ENCODE results near the gene LDHD. TPM values are rescaled to one million over a fixed set of nuclear protein-coding genes. Genes with fewer than 3 reads are reported as not detected.

Gene LDHD
- total and polyA plus RNA-seq, 9 of the 15 experiments (the other 6 are each of a cell fraction or from before 2014, with no cell fraction given): 0.19 to 0.86 (median 0.54) TPM; not detected in 3

DNA sequence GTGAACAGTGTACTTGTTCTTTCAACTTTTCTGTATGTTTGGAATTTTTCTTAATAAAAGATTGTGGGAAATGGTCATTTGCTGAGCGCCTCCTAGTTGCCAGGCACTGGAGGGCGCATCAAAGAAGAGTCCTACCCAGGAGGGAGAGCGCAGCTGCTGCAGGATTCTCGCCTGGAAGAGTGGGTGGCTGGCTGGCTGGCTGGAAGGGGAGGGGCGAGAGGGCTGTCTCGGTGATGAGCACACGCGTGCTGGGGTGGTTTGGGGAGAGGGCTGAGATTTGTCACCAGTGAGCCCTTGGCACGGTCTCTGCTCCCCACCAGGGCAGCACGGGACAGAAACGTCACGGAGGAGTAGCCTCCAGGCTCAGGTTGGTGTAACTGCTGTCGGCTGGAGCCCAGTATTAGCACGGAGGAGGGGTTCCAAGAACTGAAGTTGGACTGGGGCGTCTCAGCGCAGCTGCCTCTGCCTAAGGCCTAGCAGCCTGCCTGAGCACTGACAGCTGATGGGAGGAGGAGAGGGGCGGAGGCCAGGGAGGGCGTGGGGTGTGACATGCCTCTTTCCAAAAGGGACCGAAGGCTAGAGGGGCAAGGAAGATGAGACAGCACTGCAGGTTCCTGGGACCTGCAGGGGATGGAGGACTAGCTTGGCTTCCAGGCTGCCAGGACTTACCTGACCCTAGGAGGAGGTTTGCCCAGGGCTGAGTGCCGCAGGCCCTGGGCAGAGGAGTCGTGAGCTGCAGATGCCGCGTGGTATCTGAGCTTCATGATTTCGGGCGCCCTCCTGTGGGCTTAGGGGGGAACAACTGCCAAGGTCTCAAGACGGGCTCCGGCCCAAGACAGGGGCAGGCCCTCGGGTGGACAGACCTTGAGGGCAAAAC, 5.7 kb downstream of the LDHD start:
- peak overlapping the region; percentile 13; the same call in 2 of the 3 replicates for H3K27ac ChIP-seq (ENCODE audit: extremely low read depth, low read depth, low read length)
- H3K4me2 ChIP-seq (ENCODE audit: insufficient read depth, low read length): peak overlapping the region; percentile 83
- no TSS peak for BruUV-seq (replicated peaks)
- H3K79me2 ChIP-seq (ENCODE audit: control insufficient read depth, insufficient read depth, low read length): no peaks in the 10 kb centered on the region
- POLR2A ChIA-PET: interaction anchor here (0.5 to 2.1 kb wide), 21 partner anchors 9 to 256 kb away, joined by 3 to 13 read pairs (median 4); partner anchors contain the start of gene ZNRF1
- peaks cover 3% of the 10 kb centered on the region for H3K9me1 ChIP-seq (ENCODE audit: control insufficient read depth, insufficient read depth, low read length)
- no peaks in the 10 kb centered on the region for H3K9me3 ChIP-seq (replicated peaks; ENCODE audit: control insufficient read depth, insufficient read depth, low read depth, low read length)
- FAIRE-seq (peak; percentile 96), DNase-seq (ENCODE audit: extremely low read depth in 1 of 4, low spot score in 3 of 4) (peak; percentile 87 to 93 (median 88)), ATAC-seq (peak; percentile 92)
- no peak overlapping the region for H3K4me3 ChIP-seq
- peak overlapping the region; percentile 75 for H2AFZ ChIP-seq (ENCODE audit: low read depth, low read length)
- H3K9ac ChIP-seq (ENCODE audit: insufficient read depth in 1 of 2, low read depth in 2 of 2, low read length in 2 of 2): peak overlapping the region; percentile 19 to 87; a peak in 3 of 4 replicates
- no peaks in the 10 kb centered on the region for H4K20me1 ChIP-seq (replicated peaks; ENCODE audit: control insufficient read depth, insufficient read depth, low read length)
- 10% methylated on average over 27 of the region's 28 CpGs for WGBS (ENCODE audit: insufficient coverage, low coverage, missing lambda C conversion rate)
- in situ Hi-C loops (cut with MboI): no loop called here
- intact Hi-C loops (cut with micrococcal nuclease): loop anchor here (1.0 to 5.0 kb wide), 3 partner anchors 46 to 113 kb away; no protein-coding TSS in a partner anchor
- H3K4me1 ChIP-seq (replicated peaks in 1 of 2; ENCODE audit: control insufficient read depth in 2 of 2, insufficient read depth in 2 of 2, low read length in 2 of 2): peaks cover 11 to 72% of the 10 kb centered on the region in 2 experiments; a peak in 4 of 5 replicates
- CTCF ChIA-PET (ENCODE audit: low intra/inter-chr PET ratio): interaction anchor here (0.6 to 2.7 kb wide), 4 partner anchors 24 to 131 kb away, joined by 3 to 42 read pairs (median 4); partner anchors contain the start of gene ZNRF1
- peaks cover 13% of the 10 kb centered on the region; the same call in 2 of the 3 replicates for H3K36me3 ChIP-seq (ENCODE audit: control insufficient read depth, insufficient read depth, low read length)
- H3K27me3 ChIP-seq (ENCODE audit: control insufficient read depth in 2 of 2, insufficient read depth in 2 of 2, low read length in 2 of 2): no peaks in the 10 kb centered on the region
- peak; percentile 36; the same call in 1 of the 2 replicates for TF ChIP-seq FOSL1 (tag; conservative IDR thresholded peaks at IDR 0.05)
- no peak for TF ChIP-seq PHTF2 (CRISPR knock-in tag; IDR thresholded peaks at IDR 0.05)
- TF ChIP-seq, protein P1, sequence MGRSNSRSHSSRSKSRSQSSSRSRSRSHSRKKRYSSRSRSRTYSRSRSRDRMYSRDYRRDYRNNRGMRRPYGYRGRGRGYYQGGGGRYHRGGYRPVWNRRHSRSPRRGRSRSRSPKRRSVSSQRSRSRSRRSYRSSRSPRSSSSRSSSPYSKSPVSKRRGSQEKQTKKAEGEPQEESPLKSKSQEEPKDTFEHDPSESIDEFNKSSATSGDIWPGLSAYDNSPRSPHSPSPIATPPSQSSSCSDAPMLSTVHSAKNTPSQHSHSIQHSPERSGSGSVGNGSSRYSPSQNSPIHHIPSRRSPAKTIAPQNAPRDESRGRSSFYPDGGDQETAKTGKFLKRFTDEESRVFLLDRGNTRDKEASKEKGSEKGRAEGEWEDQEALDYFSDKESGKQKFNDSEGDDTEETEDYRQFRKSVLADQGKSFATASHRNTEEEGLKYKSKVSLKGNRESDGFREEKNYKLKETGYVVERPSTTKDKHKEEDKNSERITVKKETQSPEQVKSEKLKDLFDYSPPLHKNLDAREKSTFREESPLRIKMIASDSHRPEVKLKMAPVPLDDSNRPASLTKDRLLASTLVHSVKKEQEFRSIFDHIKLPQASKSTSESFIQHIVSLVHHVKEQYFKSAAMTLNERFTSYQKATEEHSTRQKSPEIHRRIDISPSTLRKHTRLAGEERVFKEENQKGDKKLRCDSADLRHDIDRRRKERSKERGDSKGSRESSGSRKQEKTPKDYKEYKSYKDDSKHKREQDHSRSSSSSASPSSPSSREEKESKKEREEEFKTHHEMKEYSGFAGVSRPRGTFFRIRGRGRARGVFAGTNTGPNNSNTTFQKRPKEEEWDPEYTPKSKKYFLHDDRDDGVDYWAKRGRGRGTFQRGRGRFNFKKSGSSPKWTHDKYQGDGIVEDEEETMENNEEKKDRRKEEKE (IDR thresholded peaks at IDR 0.05; ENCODE audit: borderline replicate concordance in 1 of 2, control insufficient read depth in 1 of 2, low read depth in 2 of 2, low read length in 1 of 2): no peak
- TF ChIP-seq, protein P2, sequence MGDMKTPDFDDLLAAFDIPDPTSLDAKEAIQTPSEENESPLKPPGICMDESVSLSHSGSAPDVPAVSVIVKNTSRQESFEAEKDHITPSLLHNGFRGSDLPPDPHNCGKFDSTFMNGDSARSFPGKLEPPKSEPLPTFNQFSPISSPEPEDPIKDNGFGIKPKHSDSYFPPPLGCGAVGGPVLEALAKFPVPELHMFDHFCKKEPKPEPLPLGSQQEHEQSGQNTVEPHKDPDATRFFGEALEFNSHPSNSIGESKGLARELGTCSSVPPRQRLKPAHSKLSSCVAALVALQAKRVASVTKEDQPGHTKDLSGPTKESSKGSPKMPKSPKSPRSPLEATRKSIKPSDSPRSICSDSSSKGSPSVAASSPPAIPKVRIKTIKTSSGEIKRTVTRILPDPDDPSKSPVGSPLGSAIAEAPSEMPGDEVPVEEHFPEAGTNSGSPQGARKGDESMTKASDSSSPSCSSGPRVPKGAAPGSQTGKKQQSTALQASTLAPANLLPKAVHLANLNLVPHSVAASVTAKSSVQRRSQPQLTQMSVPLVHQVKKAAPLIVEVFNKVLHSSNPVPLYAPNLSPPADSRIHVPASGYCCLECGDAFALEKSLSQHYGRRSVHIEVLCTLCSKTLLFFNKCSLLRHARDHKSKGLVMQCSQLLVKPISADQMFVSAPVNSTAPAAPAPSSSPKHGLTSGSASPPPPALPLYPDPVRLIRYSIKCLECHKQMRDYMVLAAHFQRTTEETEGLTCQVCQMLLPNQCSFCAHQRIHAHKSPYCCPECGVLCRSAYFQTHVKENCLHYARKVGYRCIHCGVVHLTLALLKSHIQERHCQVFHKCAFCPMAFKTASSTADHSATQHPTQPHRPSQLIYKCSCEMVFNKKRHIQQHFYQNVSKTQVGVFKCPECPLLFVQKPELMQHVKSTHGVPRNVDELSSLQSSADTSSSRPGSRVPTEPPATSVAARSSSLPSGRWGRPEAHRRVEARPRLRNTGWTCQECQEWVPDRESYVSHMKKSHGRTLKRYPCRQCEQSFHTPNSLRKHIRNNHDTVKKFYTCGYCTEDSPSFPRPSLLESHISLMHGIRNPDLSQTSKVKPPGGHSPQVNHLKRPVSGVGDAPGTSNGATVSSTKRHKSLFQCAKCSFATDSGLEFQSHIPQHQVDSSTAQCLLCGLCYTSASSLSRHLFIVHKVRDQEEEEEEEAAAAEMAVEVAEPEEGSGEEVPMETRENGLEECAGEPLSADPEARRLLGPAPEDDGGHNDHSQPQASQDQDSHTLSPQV (IDR thresholded peaks at IDR 0.05): peak; percentile 65
- TF ChIP-seq TAF7 (tag; IDR thresholded peaks at IDR 0.05): no peak
- TF ChIP-seq ELF2 (CRISPR knock-in tag; IDR thresholded peaks at IDR 0.05): no peak
- TF ChIP-seq, protein P3, sequence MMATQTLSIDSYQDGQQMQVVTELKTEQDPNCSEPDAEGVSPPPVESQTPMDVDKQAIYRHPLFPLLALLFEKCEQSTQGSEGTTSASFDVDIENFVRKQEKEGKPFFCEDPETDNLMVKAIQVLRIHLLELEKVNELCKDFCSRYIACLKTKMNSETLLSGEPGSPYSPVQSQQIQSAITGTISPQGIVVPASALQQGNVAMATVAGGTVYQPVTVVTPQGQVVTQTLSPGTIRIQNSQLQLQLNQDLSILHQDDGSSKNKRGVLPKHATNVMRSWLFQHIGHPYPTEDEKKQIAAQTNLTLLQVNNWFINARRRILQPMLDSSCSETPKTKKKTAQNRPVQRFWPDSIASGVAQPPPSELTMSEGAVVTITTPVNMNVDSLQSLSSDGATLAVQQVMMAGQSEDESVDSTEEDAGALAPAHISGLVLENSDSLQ (IDR thresholded peaks at IDR 0.05): peak; percentile 93
- TF ChIP-seq, protein P4, sequence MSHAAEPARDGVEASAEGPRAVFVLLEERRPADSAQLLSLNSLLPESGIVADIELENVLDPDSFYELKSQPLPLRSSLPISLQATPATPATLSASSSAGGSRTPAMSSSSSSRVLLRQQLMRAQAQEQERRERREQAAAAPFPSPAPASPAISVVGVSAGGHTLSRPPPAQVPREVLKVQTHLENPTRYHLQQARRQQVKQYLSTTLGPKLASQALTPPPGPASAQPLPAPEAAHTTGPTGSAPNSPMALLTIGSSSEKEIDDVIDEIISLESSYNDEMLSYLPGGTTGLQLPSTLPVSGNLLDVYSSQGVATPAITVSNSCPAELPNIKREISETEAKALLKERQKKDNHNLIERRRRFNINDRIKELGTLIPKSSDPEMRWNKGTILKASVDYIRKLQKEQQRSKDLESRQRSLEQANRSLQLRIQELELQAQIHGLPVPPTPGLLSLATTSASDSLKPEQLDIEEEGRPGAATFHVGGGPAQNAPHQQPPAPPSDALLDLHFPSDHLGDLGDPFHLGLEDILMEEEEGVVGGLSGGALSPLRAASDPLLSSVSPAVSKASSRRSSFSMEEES (CRISPR knock-in tag; IDR thresholded peaks at IDR 0.05): peak; percentile 12; the same call in 1 of the 2 replicates
- TF ChIP-seq ZNF764 (CRISPR knock-in tag; IDR thresholded peaks at IDR 0.05; ENCODE audit: low read depth): no peak
